Measurements from ENCODE around the gene CDON.

The CDON gene

DNA sequence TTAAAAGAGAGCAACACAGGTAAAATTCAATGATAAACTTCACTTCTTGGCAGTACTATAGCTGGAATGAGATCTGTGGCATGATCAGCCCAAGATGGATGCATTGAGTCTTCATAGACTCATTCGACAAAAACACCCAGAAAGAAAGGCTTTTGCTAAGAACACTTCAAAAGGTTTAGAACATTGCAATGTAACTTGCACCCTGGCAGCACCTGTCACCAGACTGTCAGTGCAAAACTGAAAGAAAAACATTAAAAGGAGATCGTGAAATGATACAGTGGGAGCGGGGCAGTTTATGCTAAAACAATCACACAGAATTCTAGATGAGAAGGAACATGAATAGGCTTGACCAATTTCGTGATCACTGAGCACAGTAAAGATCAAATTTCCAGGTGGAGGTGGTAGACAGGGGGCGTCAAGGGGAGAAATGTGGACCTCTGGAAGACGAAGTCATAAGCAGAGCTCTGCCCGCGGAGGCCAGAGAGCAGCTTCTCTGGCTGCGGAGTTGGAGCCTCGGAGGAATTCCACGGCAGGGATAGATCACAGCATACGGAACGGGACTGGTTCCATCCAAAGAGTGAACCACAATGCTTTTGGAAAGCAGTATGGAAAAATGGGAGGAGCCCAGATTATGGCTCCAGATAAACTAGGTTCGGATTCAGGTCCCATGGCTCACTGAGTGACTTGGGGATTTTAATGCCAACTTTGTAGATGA, 104.9 kb downstream of the CDON start:
- TF ChIP-seq GATA1 (IDR thresholded peaks at IDR 0.05; ENCODE audit: low read depth, low read length) (no peak), POLR2A (IDR thresholded peaks at IDR 0.05; ENCODE audit: low read length) (no peak)
- no peak for DNase-seq

DNA sequence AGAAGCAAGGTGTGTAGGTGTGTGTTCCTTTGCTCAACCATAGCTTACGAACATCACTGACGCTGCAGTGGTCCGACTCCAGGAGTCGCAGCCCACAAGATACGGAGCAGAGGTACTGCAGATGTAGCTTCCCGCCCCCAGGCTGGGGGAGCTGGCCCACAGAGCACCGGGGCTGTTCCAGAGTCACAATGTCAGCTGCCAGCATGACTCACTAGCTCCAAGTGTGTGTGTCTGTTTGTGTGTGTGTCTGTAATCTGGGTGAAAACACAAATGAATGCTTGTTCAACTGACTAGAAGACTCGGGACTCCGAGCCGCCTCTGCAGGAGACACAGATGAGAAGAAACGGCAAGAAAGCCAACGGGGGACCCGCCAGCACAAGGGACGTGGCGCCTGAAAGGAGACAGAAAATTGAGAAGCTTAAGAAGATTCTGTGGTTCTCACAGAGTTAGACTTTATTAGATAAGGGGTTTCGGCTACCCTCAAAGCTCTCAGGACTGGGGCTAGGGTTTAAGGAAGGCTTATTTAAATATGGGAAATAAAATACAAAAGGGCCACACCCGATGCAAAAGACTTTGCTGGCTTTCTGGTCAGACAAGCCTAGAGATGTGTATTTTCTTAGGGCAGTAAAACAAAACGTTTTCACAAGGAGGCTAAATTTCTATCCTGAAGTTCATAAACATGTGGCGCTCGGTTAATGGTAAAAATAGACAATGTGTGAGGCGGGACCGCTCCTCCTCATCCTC, 106.1 kb downstream of the CDON start:
- TF ChIP-seq POLR2A (IDR thresholded peaks at IDR 0.05; ENCODE audit: low read length): no peak
- TF ChIP-seq GATA1 (IDR thresholded peaks at IDR 0.05; ENCODE audit: low read depth, low read length): no peak
- no peak for DNase-seq

DNA sequence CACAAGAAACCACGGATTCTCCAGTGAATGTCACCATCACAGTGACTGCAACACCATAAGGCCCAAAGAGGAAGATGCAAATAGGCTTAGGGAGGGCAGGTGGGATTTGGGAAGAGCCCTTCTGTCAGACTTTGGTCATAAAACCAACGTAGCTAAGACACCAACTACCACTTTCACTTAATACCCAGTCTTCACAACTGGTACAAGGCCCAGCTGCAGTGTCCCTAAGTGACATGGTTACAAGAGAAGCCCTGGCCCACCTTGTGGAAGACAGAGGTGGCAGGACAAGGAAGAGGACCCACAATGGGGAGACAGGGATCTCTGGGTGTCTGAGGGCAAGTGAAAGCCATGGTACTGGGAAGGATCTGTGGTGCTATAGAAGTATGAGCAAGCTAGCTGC, 106.8 kb downstream of the CDON start:
- no peak for TF ChIP-seq GATA1 (IDR thresholded peaks at IDR 0.05; ENCODE audit: low read depth, low read length)
- TF ChIP-seq POLR2A (IDR thresholded peaks at IDR 0.05; ENCODE audit: low read length): no peak
- no peak for DNase-seq

DNA sequence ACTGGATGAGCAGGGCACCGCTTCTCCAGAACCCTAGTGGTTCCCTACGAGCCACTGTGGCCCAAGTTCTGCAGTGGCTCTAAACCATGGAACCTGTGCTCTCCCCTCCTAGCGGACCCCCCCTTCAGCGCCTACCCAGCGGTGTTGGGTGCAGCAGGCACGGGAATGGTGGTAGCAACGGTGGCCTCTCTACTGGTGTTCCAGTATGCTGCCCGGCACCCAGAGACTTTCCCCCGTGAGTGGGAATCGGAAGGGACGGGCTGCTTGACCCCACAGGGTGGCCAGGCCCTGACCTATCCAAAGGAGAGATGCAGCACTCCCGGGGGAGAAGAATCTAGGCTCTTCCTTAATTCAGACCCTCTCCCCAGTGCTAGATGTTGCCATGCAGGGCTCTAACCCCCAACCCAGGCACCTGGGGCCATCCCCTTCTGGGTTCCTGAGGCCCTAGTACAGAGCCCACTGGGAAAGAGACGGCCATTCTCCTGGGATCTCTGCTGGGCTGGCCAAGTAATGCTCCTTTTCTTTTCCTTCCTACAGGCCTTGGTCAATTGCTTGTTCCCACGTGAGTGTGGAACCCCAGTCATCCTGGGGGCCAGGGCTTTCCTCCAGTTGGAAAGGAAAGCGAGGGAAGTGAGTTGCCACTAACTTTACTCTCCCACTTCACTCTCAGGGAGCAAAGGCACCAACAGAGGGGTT, 107.6 kb downstream of the CDON start:
- TF ChIP-seq POLR2A (IDR thresholded peaks at IDR 0.05; ENCODE audit: low read length) (no peak), GATA1 (IDR thresholded peaks at IDR 0.05; ENCODE audit: low read depth, low read length) (no peak)
- no peak for DNase-seq

DNA sequence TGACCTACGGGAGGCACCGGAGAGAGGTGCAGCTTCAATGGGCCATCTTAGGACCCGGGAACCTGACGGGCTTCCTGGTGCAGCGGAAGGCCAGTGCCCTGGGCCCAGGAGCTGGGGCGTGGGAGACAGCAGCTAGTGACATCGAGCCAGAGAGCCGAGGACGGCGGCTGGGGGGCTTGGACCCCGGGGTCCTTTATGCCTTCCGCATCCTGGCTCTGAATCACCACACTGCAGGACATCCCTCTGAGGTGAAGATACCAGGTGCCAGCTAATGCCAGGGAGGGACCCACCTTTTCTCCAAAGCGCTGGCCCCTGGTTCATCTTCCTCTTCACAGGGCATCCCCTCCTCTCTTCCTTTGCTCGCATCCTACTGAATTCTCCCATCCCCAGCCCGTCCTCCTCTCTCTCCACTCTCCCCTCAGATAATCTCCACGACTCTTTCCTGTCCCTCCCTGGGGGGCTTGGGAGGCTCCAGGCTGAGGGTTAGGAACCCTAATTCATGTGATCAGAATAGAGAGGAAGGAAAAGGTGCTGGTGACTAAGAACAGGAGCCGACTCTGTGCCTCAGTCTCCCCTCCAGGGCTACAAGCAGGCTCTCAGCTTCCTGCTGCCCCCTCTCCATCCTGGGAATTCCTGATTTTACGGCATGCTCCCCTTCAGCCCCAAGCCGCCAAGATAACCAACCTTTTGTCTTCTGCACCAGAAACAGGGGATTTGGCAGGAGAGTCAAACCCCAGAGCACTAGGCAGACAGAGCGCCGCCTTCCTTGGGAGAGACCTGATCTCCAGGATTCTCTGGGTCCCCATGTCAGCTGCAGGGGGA, 108.3 kb downstream of the CDON start:
- no peak for DNase-seq
- TF ChIP-seq POLR2A (IDR thresholded peaks at IDR 0.05; ENCODE audit: low read length): no peak
- no peak for TF ChIP-seq GATA1 (IDR thresholded peaks at IDR 0.05; ENCODE audit: low read depth, low read length)

DNA sequence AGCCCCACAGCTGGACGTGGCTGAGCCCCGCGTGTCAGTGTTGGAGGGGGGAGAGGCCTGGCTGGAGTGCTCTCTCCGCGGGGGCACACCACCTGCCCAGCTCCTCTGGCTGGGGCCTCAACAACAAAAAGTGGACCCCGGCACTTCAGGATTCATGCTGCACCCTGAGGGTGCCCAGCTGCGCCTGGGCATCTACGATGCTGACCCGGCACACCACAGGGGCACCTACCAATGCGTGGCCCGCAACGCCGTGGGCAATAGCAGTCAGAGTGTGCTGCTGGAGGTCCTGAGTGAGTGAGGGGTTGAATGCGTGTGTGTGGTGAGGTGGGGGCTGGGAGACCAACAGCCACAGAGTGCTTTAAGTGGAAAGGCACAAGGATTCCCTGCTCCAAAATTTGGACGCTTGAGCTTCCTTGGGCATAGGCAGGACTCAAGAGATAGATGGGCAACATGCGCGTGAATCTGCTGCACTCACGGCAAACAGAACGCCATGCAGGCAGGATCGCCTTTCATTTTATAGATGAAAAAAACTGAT, 109.2 kb downstream of the CDON start:
- DNase-seq: no peak

DNA sequence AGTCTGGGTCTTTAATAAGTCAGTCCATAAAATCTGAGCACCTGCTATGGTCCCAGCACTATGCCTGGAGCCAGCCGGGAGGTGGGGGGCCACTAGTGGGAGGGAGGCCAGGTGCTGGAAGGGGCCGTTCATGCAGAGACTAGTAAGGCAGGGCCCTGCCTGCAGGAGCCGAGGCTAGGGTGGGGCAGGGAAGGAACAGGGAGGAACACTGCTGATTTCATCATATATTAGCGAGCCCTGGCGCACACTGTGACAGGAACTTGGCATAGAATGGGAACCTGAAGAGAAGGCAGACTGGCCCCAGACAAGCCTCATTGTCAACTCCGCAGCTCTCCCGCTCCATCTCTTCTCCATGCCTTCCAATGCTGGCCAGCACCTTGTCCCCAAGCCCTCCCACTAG, 109.7 kb downstream of the CDON start:
- DNase-seq: no peak
- TF ChIP-seq POLR2A (IDR thresholded peaks at IDR 0.05; ENCODE audit: low read length) (no peak), GATA1 (IDR thresholded peaks at IDR 0.05; ENCODE audit: low read depth, low read length) (no peak)

More for the DNA sequence above, 109.2 kb downstream of the CDON start:
- no peak for TF ChIP-seq GATA1 (IDR thresholded peaks at IDR 0.05; ENCODE audit: low read depth, low read length)
- no peak for TF ChIP-seq POLR2A (IDR thresholded peaks at IDR 0.05; ENCODE audit: low read length)

DNA sequence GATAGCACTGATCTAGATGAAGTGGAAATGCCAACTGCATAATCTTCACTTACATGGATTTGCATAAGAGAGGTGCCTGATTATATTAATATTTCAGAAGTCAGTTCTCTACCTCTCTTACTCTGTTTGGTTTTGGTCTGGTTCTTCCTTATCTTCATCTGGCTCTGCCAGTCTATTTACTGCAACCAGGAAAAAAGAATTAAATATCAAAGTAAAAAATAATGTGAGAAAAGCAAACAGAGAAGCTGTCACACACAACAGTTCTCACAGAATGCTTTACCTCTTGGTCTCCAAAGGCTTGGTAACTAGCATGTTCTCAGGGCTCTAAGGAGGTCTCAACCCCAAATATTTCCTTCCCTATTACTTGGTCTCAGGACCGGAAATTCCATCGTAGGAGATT, 110.1 kb downstream of the CDON start:
- TF ChIP-seq POLR2A (IDR thresholded peaks at IDR 0.05; ENCODE audit: low read length): no peak
- no peak for TF ChIP-seq GATA1 (IDR thresholded peaks at IDR 0.05; ENCODE audit: low read depth, low read length)
- DNase-seq: no peak

DNA sequence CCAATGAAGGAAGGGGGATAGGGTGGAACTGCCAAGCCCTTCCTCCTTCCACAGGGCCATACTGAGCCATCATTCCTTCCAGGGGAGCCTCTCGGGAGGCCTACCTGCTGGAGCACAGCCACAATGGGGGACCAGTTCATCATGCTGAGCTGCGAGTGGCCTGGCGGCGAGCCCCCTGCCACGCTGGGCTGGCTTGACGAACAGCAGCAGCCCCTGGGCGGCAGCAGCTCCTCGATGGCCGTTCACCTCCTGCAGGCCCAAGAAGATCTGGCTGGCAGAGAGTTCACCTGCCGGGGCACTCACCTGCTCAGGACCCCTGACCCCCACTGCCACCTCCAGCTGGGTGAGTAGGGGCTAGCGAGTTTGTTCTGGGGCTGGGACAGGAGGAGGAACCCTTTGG, 110.9 kb downstream of the CDON start:
- TF ChIP-seq POLR2A (IDR thresholded peaks at IDR 0.05; ENCODE audit: low read length) (no peak), GATA1 (IDR thresholded peaks at IDR 0.05; ENCODE audit: low read depth, low read length) (no peak)
- no peak for DNase-seq

DNA sequence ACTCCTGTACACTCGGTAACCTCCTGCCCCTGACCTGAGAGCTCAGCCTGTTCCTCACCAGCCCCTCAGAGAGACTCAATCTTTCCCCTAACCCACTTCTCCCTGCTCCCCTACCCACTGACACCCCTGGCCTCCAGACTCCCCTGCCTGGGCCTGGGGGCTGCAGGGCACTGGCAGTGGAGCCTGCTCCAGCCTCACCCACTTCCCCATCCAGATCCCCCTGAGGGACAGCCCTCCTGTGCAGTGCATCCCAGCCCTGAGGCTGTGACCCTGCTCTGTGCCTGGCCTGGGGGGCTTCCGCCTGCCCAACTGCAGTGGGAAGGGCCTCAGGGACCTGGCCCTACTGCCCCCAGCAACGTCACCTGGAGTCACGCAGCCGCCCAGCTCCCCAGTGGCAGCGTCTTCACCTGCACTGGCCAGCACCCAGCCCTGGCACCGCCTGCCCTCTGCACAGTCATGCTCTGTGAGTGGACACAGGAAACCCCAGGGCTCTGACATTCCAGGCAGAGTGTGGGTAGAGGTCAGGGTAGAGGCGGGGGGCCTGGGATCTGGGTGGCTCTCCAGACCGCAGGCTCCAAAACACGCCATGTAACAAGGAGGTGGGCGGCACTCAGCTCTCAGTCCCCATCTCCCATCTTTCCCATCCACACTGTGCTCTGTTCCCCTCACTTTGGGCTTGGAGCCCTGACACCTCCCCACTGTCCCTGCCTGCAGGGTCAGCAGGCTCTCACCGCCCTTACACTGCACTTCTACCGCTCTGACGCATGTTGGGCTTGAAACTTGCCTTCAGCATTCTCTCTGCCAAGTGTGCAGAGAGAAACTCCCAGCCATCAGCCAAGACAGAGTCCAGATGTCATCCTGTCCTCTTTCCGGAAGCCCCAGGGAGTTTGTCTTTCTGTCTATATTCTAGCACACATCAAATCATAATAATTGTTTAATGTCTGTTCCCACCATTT, 111.7 kb downstream of the CDON start:
- no peak for TF ChIP-seq GATA1 (IDR thresholded peaks at IDR 0.05; ENCODE audit: low read depth, low read length)
- no peak for TF ChIP-seq POLR2A (IDR thresholded peaks at IDR 0.05; ENCODE audit: low read length)
- DNase-seq: no peak

DNA sequence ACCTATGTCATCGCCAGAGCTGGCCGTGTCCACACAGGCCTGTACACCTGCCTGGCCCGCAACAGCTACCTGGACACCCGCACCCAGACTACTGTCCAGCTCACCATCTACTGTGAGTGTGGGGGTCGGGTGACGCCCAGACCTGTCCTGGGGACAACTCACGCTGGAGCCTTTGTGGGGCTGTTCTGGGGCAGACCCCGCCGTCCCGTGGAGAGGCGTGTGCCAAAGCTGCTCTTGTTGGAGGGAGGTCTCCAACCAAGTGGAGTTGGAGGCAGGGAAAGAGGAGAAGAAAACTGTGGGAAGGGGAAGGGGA, 112.5 kb downstream of the CDON start:
- DNase-seq: no peak
- TF ChIP-seq POLR2A (IDR thresholded peaks at IDR 0.05; ENCODE audit: low read length): no peak
- no peak for TF ChIP-seq GATA1 (IDR thresholded peaks at IDR 0.05; ENCODE audit: low read depth, low read length)

DNA sequence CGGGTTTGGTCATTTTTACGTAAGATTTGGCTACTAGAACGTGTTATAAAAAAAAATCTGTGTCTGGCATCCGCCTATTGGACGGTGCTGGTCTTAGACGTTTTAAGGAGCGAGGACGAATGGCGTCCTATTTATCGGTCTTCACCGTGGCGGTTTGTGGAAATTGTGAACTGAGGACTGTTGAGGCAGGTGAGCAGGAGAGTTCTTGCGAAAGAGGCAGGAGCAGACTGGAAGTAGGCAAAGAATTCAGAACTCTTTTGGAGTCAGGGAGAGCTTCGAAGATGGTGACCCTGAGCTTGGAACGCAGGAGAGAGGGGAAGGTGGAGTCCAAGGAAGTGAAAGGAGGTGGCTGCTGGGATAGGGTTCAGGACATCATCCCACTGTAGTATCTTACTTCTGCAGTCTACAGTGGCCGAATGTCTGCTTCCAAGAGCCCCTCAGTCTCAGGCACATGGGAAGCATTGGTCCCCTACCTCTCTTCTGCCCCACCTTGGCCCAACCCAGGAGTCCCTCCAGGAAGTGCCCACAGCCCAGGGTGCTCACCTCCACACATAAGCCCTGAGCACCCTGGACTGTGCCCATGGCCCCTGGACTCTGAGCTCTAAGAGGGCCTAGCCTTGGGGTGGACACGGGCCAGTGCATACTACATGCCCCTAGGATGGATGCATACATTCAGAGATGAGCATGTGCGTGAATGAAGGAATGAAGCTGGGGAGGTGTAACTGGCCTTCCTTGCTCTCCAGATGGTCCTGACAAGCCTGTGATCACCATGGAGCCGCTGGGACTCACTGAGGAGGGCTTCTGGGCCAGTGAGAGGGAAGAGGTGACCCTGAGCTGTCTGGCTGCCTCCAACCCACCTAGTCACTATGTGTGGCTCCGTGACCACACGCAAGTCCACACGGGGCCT, 113.1 kb downstream of the CDON start:
- TF ChIP-seq GATA1 (IDR thresholded peaks at IDR 0.05; ENCODE audit: low read depth, low read length): no peak
- TF ChIP-seq POLR2A (IDR thresholded peaks at IDR 0.05; ENCODE audit: low read length): no peak
- no peak for DNase-seq
